GM23338 (cell line): Measurements from ENCODE around the gene KRT3. TPM values are rescaled to one million over a fixed set of nuclear protein-coding genes. Genes with fewer than 3 reads are reported as not detected.

ENCODE experiments used
- ATAC-seq: fragments of 200-7000 bp; cut with Tn5 transposase; 3 replicates; pipeline ENCODE4 v1.9.1; 2020
- DNase-seq: peaks from one replicate; pipeline ENCODE4 v3.0.0-alpha.2; 2015; ENCODE audit warnings: low spot score
- H2AFZ ChIP-seq: fragments of 200-600 bp; sonication (generic); 2 replicates; pipeline ENCODE4 v1.8.0; 2016; ENCODE audit warnings: antibody characterized with exemption, mild to moderate bottlenecking, moderate library complexity
- H3F3A ChIP-seq: fragments of 200-600 bp; sonication (generic); replicated peaks from 2 replicates; pipeline ENCODE4 v1.8.0; 2017; ENCODE audit warnings: antibody characterized with exemption, mixed run types, low read depth
- H3K27ac ChIP-seq: fragments of 200-600 bp; sonication (generic); 2 replicates; pipeline ENCODE4 v1.6.1; 2016; ENCODE audit warnings: low read depth
- H3K27me3 ChIP-seq: fragments of 200-600 bp; sonication (generic); 2 replicates; pipeline ENCODE4 v1.8.0; 2016; ENCODE audit warnings: mild to moderate bottlenecking, mixed run types, moderate library complexity; ENCODE audit not compliant: insufficient read depth
- H3K36me3 ChIP-seq: fragments of 200-600 bp; sonication (generic); 2 replicates; pipeline ENCODE4 v1.8.0; 2016; ENCODE audit warnings: mild to moderate bottlenecking; ENCODE audit not compliant: insufficient read depth
- H3K4me1 ChIP-seq: fragments of 200-600 bp; sonication (generic); 2 replicates; pipeline ENCODE4 v1.8.0; 2016; ENCODE audit warnings: mild to moderate bottlenecking, moderate library complexity; ENCODE audit not compliant: insufficient read depth
- H3K4me2 ChIP-seq: fragments of 200-600 bp; sonication (generic); 2 replicates; pipeline ENCODE4 v1.7.1; 2017; ENCODE audit warnings: mixed run types
- H3K4me3 ChIP-seq: fragments of 200-600 bp; sonication (generic); 2 replicates; pipeline ENCODE4 v1.6.1; 2016; ENCODE audit warnings: mixed run types
- H3K79me2 ChIP-seq: fragments of 200-600 bp; sonication (generic); replicated peaks from 2 replicates; pipeline ENCODE4 v1.8.0; 2017; ENCODE audit warnings: mild to moderate bottlenecking; ENCODE audit not compliant: insufficient read depth
- H3K9me2 ChIP-seq: fragments of 200-600 bp; sonication (generic); 2 replicates; pipeline ENCODE4 v1.8.0; 2017; ENCODE audit not compliant: insufficient read depth
- H4K20me1 ChIP-seq: fragments of 200-600 bp; sonication (generic); replicated peaks from 2 replicates; pipeline ENCODE4 v1.8.0; 2017; ENCODE audit warnings: mild to moderate bottlenecking; ENCODE audit not compliant: insufficient read depth
- H3K27ac Mint-ChIP-seq: 2 replicates; pipeline ENCODE4 v1.8.0; 2020; ENCODE audit warnings: inconsistent platforms, mild to moderate bottlenecking, moderate library complexity, mixed read lengths
- H3K27me3 Mint-ChIP-seq: 3 replicates; pipeline ENCODE4 v1.8.0; 2022; ENCODE audit warnings: low read depth, mild to moderate bottlenecking, moderate library complexity, mixed read lengths, inconsistent platforms; ENCODE audit not compliant: insufficient read depth, poor library complexity
- H3K36me3 Mint-ChIP-seq: 3 replicates; pipeline ENCODE4 v1.8.0; 2021; ENCODE audit warnings: low read depth, mild to moderate bottlenecking, inconsistent platforms, moderate library complexity, mixed read lengths
- H3K4me1 Mint-ChIP-seq: 3 replicates; pipeline ENCODE4 v1.8.0; 2020; ENCODE audit warnings: mild to moderate bottlenecking, inconsistent platforms, mixed read lengths
- H3K4me3 Mint-ChIP-seq: 3 replicates; pipeline ENCODE4 v1.8.0; 2021; ENCODE audit warnings: moderate library complexity, mild to moderate bottlenecking, inconsistent platforms, mixed read lengths
- H3K9me3 Mint-ChIP-seq: 3 replicates; pipeline ENCODE4 v1.8.0; 2020; ENCODE audit warnings: moderate library complexity, mild to moderate bottlenecking, inconsistent platforms, mixed read lengths
- CREB1 ChIP-seq: fragments of 250-450 bp; sonication (Bioruptor Pico); IDR thresholded peaks from 2 replicates; pipeline ENCODE4 v1.5.0; 2020; ENCODE audit warnings: low read depth, mild to moderate bottlenecking, moderate library complexity
- EZH2 ChIP-seq: fragments of 200-600 bp; sonication (generic); IDR thresholded peaks from one replicate; pipeline ENCODE4 v1.8.0; 2017; ENCODE audit warnings: antibody characterized with exemption, mild to moderate bottlenecking, low read depth; ENCODE audit not compliant: unreplicated experiment
- EZH2phosphoT487 ChIP-seq: fragments of 200-600 bp; sonication (generic); IDR thresholded peaks from one replicate; pipeline ENCODE4 v1.8.1; 2018; ENCODE audit warnings: antibody characterized with exemption; ENCODE audit not compliant: unreplicated experiment
- JUNB ChIP-seq: IDR thresholded peaks from one replicate; pipeline ENCODE4 v1.6.1; 2016; ENCODE audit warnings: antibody characterized with exemption; ENCODE audit not compliant: unreplicated experiment
- NANOG ChIP-seq: IDR thresholded peaks from 2 replicates; pipeline ENCODE4 v1.6.1; 2016; ENCODE audit warnings: antibody characterized with exemption, borderline replicate concordance
- POLR2AphosphoS5 ChIP-seq: IDR thresholded peaks from 2 replicates; pipeline ENCODE4 v1.6.1; 2016; ENCODE audit warnings: antibody characterized with exemption, low read depth
- STAT1 ChIP-seq: IDR thresholded peaks from one replicate; pipeline ENCODE4 v1.6.1; 2016; ENCODE audit warnings: antibody characterized with exemption; ENCODE audit not compliant: unreplicated experiment
- ZNF114 ChIP-seq: fragments of 250-450 bp; sonication (Bioruptor Pico); IDR thresholded peaks from 2 replicates; pipeline ENCODE4 v1.5.0; 2020; ENCODE audit warnings: mild to moderate bottlenecking, moderate library complexity
- ZNF331 ChIP-seq: fragments of 250-450 bp; sonication (Bioruptor Pico); IDR thresholded peaks from 2 replicates; pipeline ENCODE4 v1.5.0; 2020; ENCODE audit warnings: low read depth, mild to moderate bottlenecking, moderate library complexity
- polyA plus RNA-seq: library from polyadenylated mRNA; unstranded; fragments of >200 nt; fragmentation: Nextera tagmentation; extraction: Ambion mirVana; gene quantifications from 2 replicates; pipeline ENCODE4 v1.2.1, GENCODE V29; 2016
- total RNA-seq: library from RNA; depleted of rRNA; stranded (reverse); fragments of >200 nt; shearing (Covaris generic); gene quantifications from 2 replicates; pipeline ENCODE4 v1.2.3, GENCODE V29; 2014
- TF ChIP-seq, protein P1 (sequence below): IDR thresholded peaks from 2 replicates; pipeline ENCODE4 v1.6.1; 2016; ENCODE audit warnings: antibody characterized with exemption
- TF ChIP-seq, protein P2 (sequence below): IDR thresholded peaks from one replicate; pipeline ENCODE4 v1.6.1; 2018; ENCODE audit warnings: antibody characterized with exemption; ENCODE audit not compliant: unreplicated experiment
- TF ChIP-seq, protein P3 (sequence below), 2 experiments: fragments of 200-600 bp in 1 of 2; sonication (generic) in 1 of 2; conservative IDR thresholded peaks; 2 replicates each; pipeline versions ENCODE4 v1.5.1 to v1.6.1; 2016 to 2017; ENCODE audit warnings: antibody characterized with exemption in 2 of 2, low read depth in 2 of 2, mild to moderate bottlenecking in 2 of 2, moderate library complexity in 1 of 2
- TF ChIP-seq, protein P4 (sequence below): fragments of 250-450 bp; sonication (Bioruptor Pico); IDR thresholded peaks from 2 replicates; pipeline ENCODE4 v1.5.0; 2020; ENCODE audit warnings: mild to moderate bottlenecking, moderate library complexity

The KRT3 gene
- total and polyA plus RNA-seq, 2 experiments from 2014 or later, result not detected

DNA sequence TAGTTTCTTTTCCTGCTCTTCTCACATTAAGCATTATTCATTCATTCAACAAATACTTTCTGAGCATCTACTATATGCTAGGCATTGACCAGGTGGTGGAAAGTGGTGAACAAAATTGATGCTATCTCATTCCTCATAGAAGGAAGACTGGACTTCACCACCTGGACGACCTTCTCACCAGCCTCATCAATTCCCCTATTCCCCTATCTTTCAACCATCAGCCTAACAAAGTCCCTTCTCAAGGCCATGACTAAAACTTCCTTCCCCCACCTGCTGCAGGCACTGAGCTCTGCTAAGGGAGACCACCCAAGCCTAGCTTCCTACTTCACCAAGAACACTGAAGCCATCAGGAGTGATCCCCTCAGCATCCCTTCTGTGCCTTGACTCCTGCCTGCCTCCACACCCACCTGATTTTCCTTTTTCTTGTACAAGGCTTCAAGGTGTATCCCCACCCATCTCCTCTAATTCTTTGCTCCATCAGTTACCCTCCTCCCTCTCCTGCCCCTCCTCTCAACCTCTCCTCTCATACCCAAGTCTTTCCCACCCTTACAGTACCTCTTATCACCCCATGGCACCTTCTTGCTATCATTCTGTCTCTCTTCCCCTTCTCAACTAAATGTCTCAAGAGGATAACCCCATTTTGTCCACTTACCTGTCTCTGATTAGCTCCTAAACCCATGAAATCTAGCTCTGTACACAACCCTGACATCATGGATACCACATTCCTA is 38.3 kb downstream of the KRT3 start:
- H3K27ac Mint-ChIP-seq, result no peak overlapping the region
- no peak for ATAC-seq

More for the DNA sequence above, 38.3 kb downstream of the KRT3 start:
- no peak overlapping the region for H3K4me3 Mint-ChIP-seq
- peaks cover 5% of the 10 kb centered on the region for H3K36me3 Mint-ChIP-seq
- no peaks in the 10 kb centered on the region for H3F3A ChIP-seq
- no peaks in the 10 kb centered on the region for H3K4me1 ChIP-seq
- H3K79me2 ChIP-seq, result no peaks in the 10 kb centered on the region
- H3K9me3 Mint-ChIP-seq, result peaks cover 28% of the 10 kb centered on the region
- H3K36me3 ChIP-seq, result no peaks in the 10 kb centered on the region; the same call in 1 of the 2 replicates
- no peak for DNase-seq
- no peaks in the 10 kb centered on the region for H4K20me1 ChIP-seq
- no peaks in the 10 kb centered on the region for H3K4me1 Mint-ChIP-seq
- no peak overlapping the region for H2AFZ ChIP-seq
- TF ChIP-seq CREB1 (CRISPR knock-in tag) (no peak), JUNB (no peak), ZNF114 (CRISPR knock-in tag) (no peak), POLR2AphosphoS5 (no peak), EZH2 (no peak), STAT1 (no peak), ZNF331 (no peak), NANOG (no peak), EZH2phosphoT487 (no peak)
- TF ChIP-seq, protein P1, sequence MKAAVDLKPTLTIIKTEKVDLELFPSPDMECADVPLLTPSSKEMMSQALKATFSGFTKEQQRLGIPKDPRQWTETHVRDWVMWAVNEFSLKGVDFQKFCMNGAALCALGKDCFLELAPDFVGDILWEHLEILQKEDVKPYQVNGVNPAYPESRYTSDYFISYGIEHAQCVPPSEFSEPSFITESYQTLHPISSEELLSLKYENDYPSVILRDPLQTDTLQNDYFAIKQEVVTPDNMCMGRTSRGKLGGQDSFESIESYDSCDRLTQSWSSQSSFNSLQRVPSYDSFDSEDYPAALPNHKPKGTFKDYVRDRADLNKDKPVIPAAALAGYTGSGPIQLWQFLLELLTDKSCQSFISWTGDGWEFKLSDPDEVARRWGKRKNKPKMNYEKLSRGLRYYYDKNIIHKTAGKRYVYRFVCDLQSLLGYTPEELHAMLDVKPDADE, result no peak
- TF ChIP-seq, protein P2, sequence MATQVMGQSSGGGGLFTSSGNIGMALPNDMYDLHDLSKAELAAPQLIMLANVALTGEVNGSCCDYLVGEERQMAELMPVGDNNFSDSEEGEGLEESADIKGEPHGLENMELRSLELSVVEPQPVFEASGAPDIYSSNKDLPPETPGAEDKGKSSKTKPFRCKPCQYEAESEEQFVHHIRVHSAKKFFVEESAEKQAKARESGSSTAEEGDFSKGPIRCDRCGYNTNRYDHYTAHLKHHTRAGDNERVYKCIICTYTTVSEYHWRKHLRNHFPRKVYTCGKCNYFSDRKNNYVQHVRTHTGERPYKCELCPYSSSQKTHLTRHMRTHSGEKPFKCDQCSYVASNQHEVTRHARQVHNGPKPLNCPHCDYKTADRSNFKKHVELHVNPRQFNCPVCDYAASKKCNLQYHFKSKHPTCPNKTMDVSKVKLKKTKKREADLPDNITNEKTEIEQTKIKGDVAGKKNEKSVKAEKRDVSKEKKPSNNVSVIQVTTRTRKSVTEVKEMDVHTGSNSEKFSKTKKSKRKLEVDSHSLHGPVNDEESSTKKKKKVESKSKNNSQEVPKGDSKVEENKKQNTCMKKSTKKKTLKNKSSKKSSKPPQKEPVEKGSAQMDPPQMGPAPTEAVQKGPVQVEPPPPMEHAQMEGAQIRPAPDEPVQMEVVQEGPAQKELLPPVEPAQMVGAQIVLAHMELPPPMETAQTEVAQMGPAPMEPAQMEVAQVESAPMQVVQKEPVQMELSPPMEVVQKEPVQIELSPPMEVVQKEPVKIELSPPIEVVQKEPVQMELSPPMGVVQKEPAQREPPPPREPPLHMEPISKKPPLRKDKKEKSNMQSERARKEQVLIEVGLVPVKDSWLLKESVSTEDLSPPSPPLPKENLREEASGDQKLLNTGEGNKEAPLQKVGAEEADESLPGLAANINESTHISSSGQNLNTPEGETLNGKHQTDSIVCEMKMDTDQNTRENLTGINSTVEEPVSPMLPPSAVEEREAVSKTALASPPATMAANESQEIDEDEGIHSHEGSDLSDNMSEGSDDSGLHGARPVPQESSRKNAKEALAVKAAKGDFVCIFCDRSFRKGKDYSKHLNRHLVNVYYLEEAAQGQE, result no peak
- TF ChIP-seq, protein P3, sequence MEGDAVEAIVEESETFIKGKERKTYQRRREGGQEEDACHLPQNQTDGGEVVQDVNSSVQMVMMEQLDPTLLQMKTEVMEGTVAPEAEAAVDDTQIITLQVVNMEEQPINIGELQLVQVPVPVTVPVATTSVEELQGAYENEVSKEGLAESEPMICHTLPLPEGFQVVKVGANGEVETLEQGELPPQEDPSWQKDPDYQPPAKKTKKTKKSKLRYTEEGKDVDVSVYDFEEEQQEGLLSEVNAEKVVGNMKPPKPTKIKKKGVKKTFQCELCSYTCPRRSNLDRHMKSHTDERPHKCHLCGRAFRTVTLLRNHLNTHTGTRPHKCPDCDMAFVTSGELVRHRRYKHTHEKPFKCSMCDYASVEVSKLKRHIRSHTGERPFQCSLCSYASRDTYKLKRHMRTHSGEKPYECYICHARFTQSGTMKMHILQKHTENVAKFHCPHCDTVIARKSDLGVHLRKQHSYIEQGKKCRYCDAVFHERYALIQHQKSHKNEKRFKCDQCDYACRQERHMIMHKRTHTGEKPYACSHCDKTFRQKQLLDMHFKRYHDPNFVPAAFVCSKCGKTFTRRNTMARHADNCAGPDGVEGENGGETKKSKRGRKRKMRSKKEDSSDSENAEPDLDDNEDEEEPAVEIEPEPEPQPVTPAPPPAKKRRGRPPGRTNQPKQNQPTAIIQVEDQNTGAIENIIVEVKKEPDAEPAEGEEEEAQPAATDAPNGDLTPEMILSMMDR (conservative IDR thresholded peaks at IDR 0.05; ENCODE audit: low read depth in 2 of 2), result no peak
- TF ChIP-seq, protein P4, sequence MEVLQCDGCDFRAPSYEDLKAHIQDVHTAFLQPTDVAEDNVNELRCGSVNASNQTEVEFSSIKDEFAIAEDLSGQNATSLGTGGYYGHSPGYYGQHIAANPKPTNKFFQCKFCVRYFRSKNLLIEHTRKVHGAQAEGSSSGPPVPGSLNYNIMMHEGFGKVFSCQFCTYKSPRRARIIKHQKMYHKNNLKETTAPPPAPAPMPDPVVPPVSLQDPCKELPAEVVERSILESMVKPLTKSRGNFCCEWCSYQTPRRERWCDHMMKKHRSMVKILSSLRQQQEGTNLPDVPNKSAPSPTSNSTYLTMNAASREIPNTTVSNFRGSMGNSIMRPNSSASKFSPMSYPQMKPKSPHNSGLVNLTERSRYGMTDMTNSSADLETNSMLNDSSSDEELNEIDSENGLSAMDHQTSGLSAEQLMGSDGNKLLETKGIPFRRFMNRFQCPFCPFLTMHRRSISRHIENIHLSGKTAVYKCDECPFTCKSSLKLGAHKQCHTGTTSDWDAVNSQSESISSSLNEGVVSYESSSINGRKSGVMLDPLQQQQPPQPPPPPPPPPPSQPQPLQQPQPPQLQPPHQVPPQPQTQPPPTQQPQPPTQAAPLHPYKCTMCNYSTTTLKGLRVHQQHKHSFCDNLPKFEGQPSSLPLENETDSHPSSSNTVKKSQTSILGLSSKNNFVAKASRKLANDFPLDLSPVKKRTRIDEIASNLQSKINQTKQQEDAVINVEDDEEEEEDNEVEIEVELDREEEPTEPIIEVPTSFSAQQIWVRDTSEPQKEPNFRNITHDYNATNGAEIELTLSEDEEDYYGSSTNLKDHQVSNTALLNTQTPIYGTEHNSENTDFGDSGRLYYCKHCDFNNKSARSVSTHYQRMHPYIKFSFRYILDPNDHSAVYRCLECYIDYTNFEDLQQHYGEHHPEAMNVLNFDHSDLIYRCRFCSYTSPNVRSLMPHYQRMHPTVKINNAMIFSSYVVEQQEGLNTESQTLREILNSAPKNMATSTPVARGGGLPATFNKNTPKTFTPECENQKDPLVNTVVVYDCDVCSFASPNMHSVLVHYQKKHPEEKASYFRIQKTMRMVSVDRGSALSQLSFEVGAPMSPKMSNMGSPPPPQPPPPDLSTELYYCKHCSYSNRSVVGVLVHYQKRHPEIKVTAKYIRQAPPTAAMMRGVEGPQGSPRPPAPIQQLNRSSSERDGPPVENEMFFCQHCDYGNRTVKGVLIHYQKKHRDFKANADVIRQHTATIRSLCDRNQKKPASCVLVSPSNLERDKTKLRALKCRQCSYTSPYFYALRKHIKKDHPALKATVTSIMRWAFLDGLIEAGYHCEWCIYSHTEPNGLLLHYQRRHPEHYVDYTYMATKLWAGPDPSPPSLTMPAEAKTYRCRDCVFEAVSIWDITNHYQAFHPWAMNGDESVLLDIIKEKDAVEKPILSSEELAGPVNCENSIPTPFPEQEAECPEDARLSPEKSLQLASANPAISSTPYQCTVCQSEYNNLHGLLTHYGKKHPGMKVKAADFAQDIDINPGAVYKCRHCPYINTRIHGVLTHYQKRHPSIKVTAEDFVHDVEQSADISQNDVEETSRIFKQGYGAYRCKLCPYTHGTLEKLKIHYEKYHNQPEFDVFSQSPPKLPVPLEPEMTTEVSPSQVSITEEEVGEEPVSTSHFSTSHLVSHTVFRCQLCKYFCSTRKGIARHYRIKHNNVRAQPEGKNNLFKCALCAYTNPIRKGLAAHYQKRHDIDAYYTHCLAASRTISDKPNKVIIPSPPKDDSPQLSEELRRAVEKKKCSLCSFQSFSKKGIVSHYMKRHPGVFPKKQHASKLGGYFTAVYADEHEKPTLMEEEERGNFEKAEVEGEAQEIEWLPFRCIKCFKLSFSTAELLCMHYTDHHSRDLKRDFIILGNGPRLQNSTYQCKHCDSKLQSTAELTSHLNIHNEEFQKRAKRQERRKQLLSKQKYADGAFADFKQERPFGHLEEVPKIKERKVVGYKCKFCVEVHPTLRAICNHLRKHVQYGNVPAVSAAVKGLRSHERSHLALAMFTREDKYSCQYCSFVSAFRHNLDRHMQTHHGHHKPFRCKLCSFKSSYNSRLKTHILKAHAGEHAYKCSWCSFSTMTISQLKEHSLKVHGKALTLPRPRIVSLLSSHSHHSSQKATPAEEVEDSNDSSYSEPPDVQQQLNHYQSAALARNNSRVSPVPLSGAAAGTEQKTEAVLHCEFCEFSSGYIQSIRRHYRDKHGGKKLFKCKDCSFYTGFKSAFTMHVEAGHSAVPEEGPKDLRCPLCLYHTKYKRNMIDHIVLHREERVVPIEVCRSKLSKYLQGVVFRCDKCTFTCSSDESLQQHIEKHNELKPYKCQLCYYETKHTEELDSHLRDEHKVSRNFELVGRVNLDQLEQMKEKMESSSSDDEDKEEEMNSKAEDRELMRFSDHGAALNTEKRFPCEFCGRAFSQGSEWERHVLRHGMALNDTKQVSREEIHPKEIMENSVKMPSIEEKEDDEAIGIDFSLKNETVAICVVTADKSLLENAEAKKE (CRISPR knock-in tag), result no peak
- no peak overlapping the region for H3K27ac ChIP-seq
- 0 out of 2 replicates have a peak, but pooled peaks cover 5% of the 10 kb centered on the region for H3K9me2 ChIP-seq
- H3K4me2 ChIP-seq, result no peak overlapping the region
- no peaks in the 10 kb centered on the region for H3K27me3 ChIP-seq
- peaks cover 9% of the 10 kb centered on the region for H3K27me3 Mint-ChIP-seq
- no peak overlapping the region for H3K4me3 ChIP-seq
